Activated CD4-positive, CD25-positive, alpha-beta regulatory T cell treated with anti-CD3 and anti-CD28 coated beads, Interleukin-2, amount 50 U/mL, for 24 hours (primary cell): ENCODE data around the gene TMEM117.
"Not testable (repeated sequence)": the region's sequence is repeated elsewhere in the genome, so short reads cannot be mapped to it uniquely, and the experiment has no call there.

ENCODE experiments used
- ATAC-seq, 2 donors: fragments of 150-1000 bp; cut with Tn5 transposase; one replicate each; pipeline ENCODE4 v1.10.0; 2021; ENCODE audit warnings: mild to moderate bottlenecking in 1 of 2, moderate library complexity in 1 of 2

TMEM117 gene

GRCh38 chr12:43841253-43841652 lies 5.4 kb downstream of the TMEM117 start:
- ATAC-seq = no peak

- no peak for ATAC-seq
These were observed 6.4 kb downstream of the TMEM117 start for GRCh38 chr12:43842259-43842658.

- ATAC-seq = not testable (repeated sequence)
These were observed 11.7 kb downstream of the TMEM117 start for GRCh38 chr12:43847425-43848225.

- no peak for ATAC-seq
These were observed 12.3 kb downstream of the TMEM117 start for GRCh38 chr12:43848226-43848507.

GRCh38 chr12:43848786-43849185 lies 12.9 kb downstream of the TMEM117 start:
- no peak for ATAC-seq

GRCh38 chr12:43852744-43853143 lies 16.9 kb downstream of the TMEM117 start:
- no peak for ATAC-seq

GRCh38 chr12:43856972-43857371 lies 21.1 kb downstream of the TMEM117 start:
- ATAC-seq = no peak

- ATAC-seq = no peak
These were observed 22.2 kb downstream of the TMEM117 start for GRCh38 chr12:43858096-43858495.

GRCh38 chr12:43858991-43859390 lies 23.1 kb downstream of the TMEM117 start:
- ATAC-seq = no peak

- ATAC-seq = no peak
These were observed 25.3 kb downstream of the TMEM117 start for GRCh38 chr12:43861015-43861839.

- ATAC-seq = no peak
These were observed 25.9 kb downstream of the TMEM117 start for GRCh38 chr12:43861840-43862150.

- ATAC-seq = no peak
These were observed 28.0 kb downstream of the TMEM117 start for GRCh38 chr12:43863770-43864366.

GRCh38 chr12:43864557-43864956 lies 28.7 kb downstream of the TMEM117 start:
- not testable (repeated sequence) for ATAC-seq

GRCh38 chr12:43869184-43869583 lies 33.3 kb downstream of the TMEM117 start:
- ATAC-seq = no peak

GRCh38 chr12:43869765-43870164 lies 33.9 kb downstream of the TMEM117 start:
- not testable (repeated sequence) for ATAC-seq

- ATAC-seq = not testable (repeated sequence)
These were observed 35.4 kb downstream of the TMEM117 start for GRCh38 chr12:43871258-43871657.

GRCh38 chr12:43872396-43872795 lies 36.5 kb downstream of the TMEM117 start:
- no peak for ATAC-seq

- no peak for ATAC-seq
These were observed 42.2 kb downstream of the TMEM117 start for GRCh38 chr12:43878050-43878449.

- no peak for ATAC-seq
These were observed 44.7 kb downstream of the TMEM117 start for GRCh38 chr12:43880547-43880946.

GRCh38 chr12:43882578-43883178 lies 46.8 kb downstream of the TMEM117 start:
- peak in 1 of 2 donors; percentile 53 for ATAC-seq

- ATAC-seq = no peak
These were observed 47.4 kb downstream of the TMEM117 start for GRCh38 chr12:43883311-43883710.

- no peak for ATAC-seq
These were observed 47.9 kb downstream of the TMEM117 start for GRCh38 chr12:43883748-43884147.

GRCh38 chr12:43884683-43885410 lies 49.0 kb downstream of the TMEM117 start:
- ATAC-seq = no peak
